Activated CD8-positive, alpha-beta memory T cell treated with anti-CD3 and anti-CD28 coated beads for 1 hour (primary cell): Measurements from ENCODE around the gene B4GALT3.

Source experiments
- DNase-seq, 2 donors: peaks; one replicate each; pipeline ENCODE4 v3.0.0-alpha.2; 2020; ENCODE audit warnings: low read depth in 1 of 2; ENCODE audit errors: extremely low read depth in 1 of 2

Gene B4GALT3

GRCh38 chr1:161164901-161165610, 12.3 kb downstream of the B4GALT3 start:
- no peak for DNase-seq

- DNase-seq, result no peak
These were observed 13.5 kb downstream of the B4GALT3 start for GRCh38 chr1:161163793-161164192.

- no peak for DNase-seq
These were observed 14.5 kb downstream of the B4GALT3 start for GRCh38 chr1:161162806-161163205.

- DNase-seq, result no peak
These were observed 15.3 kb downstream of the B4GALT3 start for GRCh38 chr1:161162052-161162451.

- no peak for DNase-seq
These were observed 15.7 kb downstream of the B4GALT3 start for GRCh38 chr1:161161652-161162051.

GRCh38 chr1:161160671-161161145, 16.6 kb downstream of the B4GALT3 start:
- DNase-seq, result no peak

GRCh38 chr1:161159913-161160243, 17.4 kb downstream of the B4GALT3 start:
- no peak for DNase-seq

GRCh38 chr1:161159087-161159912, 18.0 kb downstream of the B4GALT3 start, which contains the start of gene USP21:
Gene USP21, plus strand, starts transcription at chr1:161159500. Its CDS starts 1,141 bp downstream, at chr1:161160641.
- DNase-seq, result peak; percentile 81 to 86

- no peak for DNase-seq
These were observed 18.8 kb downstream of the B4GALT3 start for GRCh38 chr1:161158316-161159010.

GRCh38 chr1:161157867-161158266, 19.4 kb downstream of the B4GALT3 start:
- DNase-seq, result no peak

- peak; percentile 54 to 60 for DNase-seq
These were observed 23.5 kb downstream of the B4GALT3 start, which contains the start of gene UFC1 for GRCh38 chr1:161153682-161154337. Gene UFC1, plus strand, starts transcription at chr1:161153978. Its CDS starts 20 bp downstream, at chr1:161153998.

GRCh38 chr1:161153176-161153575, 24.1 kb downstream of the B4GALT3 start:
- DNase-seq, result no peak

- no peak for DNase-seq
These were observed 31.5 kb downstream of the B4GALT3 start for GRCh38 chr1:161145832-161146231.

GRCh38 chr1:161140755-161141400, 36.4 kb downstream of the B4GALT3 start:
- no peak for DNase-seq

GRCh38 chr1:161139766-161140165, 37.5 kb downstream of the B4GALT3 start:
- no peak for DNase-seq

- no peak for DNase-seq
These were observed 38.9 kb downstream of the B4GALT3 start for GRCh38 chr1:161138431-161138830.

GRCh38 chr1:161137881-161138280, 39.4 kb downstream of the B4GALT3 start:
- DNase-seq, result no peak

GRCh38 chr1:161133220-161133740, 44.0 kb downstream of the B4GALT3 start:
- no peak for DNase-seq

GRCh38 chr1:161132410-161133219, 44.7 kb downstream of the B4GALT3 start, which contains the start of gene DEDD:
Gene DEDD, minus strand, starts transcription at chr1:161132667. Its CDS starts 8,205 bp downstream, at chr1:161124462.
- peak; percentile 74 to 75 for DNase-seq
